B cell (primary cell): ENCODE results near the gene DMRT1. TPM values are rescaled to one million over a fixed set of nuclear protein-coding genes. Genes with fewer than 3 reads are reported as not detected.

Experiments used
- ATAC-seq: fragments of 200-7000 bp; cut with Tn5 transposase; one replicate; pipeline ENCODE4 v1.10.0; 2021; ENCODE audit warnings: low read depth, mild to moderate bottlenecking, moderate number of reproducible peaks, moderate library complexity
- CTCF ChIA-PET: fragments of 350-600 bp; sonication (Branson Sonifier 250); formaldehyde crosslinking; loops from one replicate; lab custom pipeline; 2021; ENCODE audit warnings: antibody characterized with exemption, inconsistent platforms; lab: Charles Lee
- POLR2A ChIA-PET: fragments of 350-600 bp; sonication (Branson Sonifier 250); formaldehyde crosslinking; loops from one replicate; lab custom pipeline; 2021; ENCODE audit warnings: antibody characterized with exemption; lab: Charles Lee
- DNase-seq: peaks from one replicate; pipeline ENCODE4 v3.0.0; 2013
- H2AFZ ChIP-seq: 2 replicates; pipeline ENCODE4 v1.6.1; 2012; ENCODE audit warnings: mild to moderate bottlenecking, low read depth, low read length; ENCODE audit not compliant: insufficient read depth, poor library complexity, severe bottlenecking
- H3K27ac ChIP-seq, 2 donors: 1 replicate in 1 of 2; 2 replicates in 1 of 2; pipeline ENCODE4 v1.5.1; 2012 to 2013; ENCODE audit warnings: low read length in 2 of 2, mild to moderate bottlenecking in 2 of 2, moderate library complexity in 1 of 2
- H3K27me3 ChIP-seq, 4 experiments: fragments of 200-600 bp in 1 of 4; sonication (generic) in 1 of 4; replicated peaks in 1 of 4; 1 replicate in 2 of 4; 2 replicates in 2 of 4; pipeline versions ENCODE4 v1.6.1 to v1.7.0; 2013 to 2016; ENCODE audit warnings: low read length in 3 of 4, mild to moderate bottlenecking in 2 of 4, mixed read lengths in 1 of 4, moderate library complexity in 1 of 4; ENCODE audit not compliant: insufficient read depth in 4 of 4, control insufficient read depth in 3 of 4; ENCODE audit errors: control extremely low read depth in 1 of 4
- H3K36me3 ChIP-seq, 2 experiments: replicated peaks in 1 of 2; 1 replicate in 1 of 2; 2 replicates in 1 of 2; pipeline versions ENCODE4 v1.6.1 to v1.7.1; 2013; ENCODE audit warnings: low read length in 1 of 2; ENCODE audit not compliant: insufficient read depth in 2 of 2, control insufficient read depth in 1 of 2; ENCODE audit errors: control extremely low read depth in 1 of 2, extremely low read depth in 1 of 2
- H3K4me1 ChIP-seq, 2 donors: fragments of 200-600 bp in 1 of 2; sonication (generic) in 1 of 2; 1 replicate in 1 of 2; 2 replicates in 1 of 2; pipeline versions ENCODE4 v1.5.1 to v1.6.1; 2013 to 2017; ENCODE audit warnings: low read length in 2 of 2; ENCODE audit not compliant: control insufficient read depth in 2 of 2, insufficient read depth in 2 of 2
- H3K4me2 ChIP-seq: replicated peaks from 2 replicates; pipeline ENCODE3; 2012; ENCODE audit warnings: mild to moderate bottlenecking, low read depth, low read length; ENCODE audit not compliant: poor library complexity, severe bottlenecking
- H3K4me3 ChIP-seq, 5 experiments: fragments of 200-600 bp in 1 of 5; sonication (generic) in 1 of 5; 1 replicate in 3 of 5; 2 replicates in 2 of 5; pipeline versions ENCODE4 v1.5.1 to v1.7.0; 2011 to 2016; ENCODE audit warnings: low read length in 4 of 5, mild to moderate bottlenecking in 4 of 5, low read depth in 2 of 5, control low read depth in 1 of 5, moderate library complexity in 1 of 5; ENCODE audit not compliant: insufficient read depth in 1 of 5; ENCODE audit errors: control extremely low read depth in 1 of 5, extremely low read depth in 1 of 5
- H3K79me2 ChIP-seq: fragments of 200-600 bp; sonication (generic); one replicate; pipeline ENCODE4 v1.6.0; 2016; ENCODE audit warnings: low read length; ENCODE audit not compliant: control insufficient read depth, insufficient read depth
- H3K9ac ChIP-seq: fragments of 200-600 bp; sonication (generic); 2 replicates; pipeline ENCODE4 v1.6.1; 2017; ENCODE audit warnings: mild to moderate bottlenecking, low read length, moderate library complexity
- H3K9me3 ChIP-seq, 3 donors: one replicate each; pipeline versions ENCODE4 v1.6.1 to v1.7.1; 2013; ENCODE audit warnings: low read length in 2 of 3; ENCODE audit not compliant: control insufficient read depth in 2 of 3, insufficient read depth in 1 of 3; ENCODE audit errors: control extremely low read depth in 1 of 3
- H4K20me1 ChIP-seq: 2 replicates; pipeline ENCODE4 v1.6.0; 2012; ENCODE audit warnings: mild to moderate bottlenecking, low read length; ENCODE audit not compliant: insufficient read depth, control insufficient read depth, poor library complexity, severe bottlenecking
- H3K27ac Mint-ChIP-seq: one replicate; pipeline ENCODE4 v1.8.0; 2021; ENCODE audit warnings: mixed read lengths
- H3K27me3 Mint-ChIP-seq: one replicate; pipeline ENCODE4 v1.8.0; 2021; ENCODE audit warnings: mixed read lengths
- H3K4me1 Mint-ChIP-seq: one replicate; pipeline ENCODE4 v1.8.0; 2021; ENCODE audit warnings: mixed read lengths
- H3K4me3 Mint-ChIP-seq: one replicate; pipeline ENCODE4 v1.8.0; 2021; ENCODE audit warnings: mixed read lengths
- H3K9me3 Mint-ChIP-seq: one replicate; pipeline ENCODE4 v1.8.0; 2022; ENCODE audit warnings: mixed read lengths; ENCODE audit not compliant: insufficient read depth
- EZH2 ChIP-seq: IDR thresholded peaks from 2 replicates; pipeline ENCODE4 v1.6.1; 2012; ENCODE audit warnings: borderline replicate concordance, low read depth, mild to moderate bottlenecking, moderate library complexity, low read length; ENCODE audit not compliant: insufficient read depth, poor library complexity, severe bottlenecking
- WGBS: methylation state at CpG from one replicate; pipeline ENCODE4 v1.1.5; 2013; ENCODE audit warnings: missing lambda C conversion rate; ENCODE audit not compliant: insufficient coverage; 5-methylcytosine and 5-hydroxymethylcytosine counted together
- intact Hi-C: fragments of 100-400 bp; cut with micrococcal nuclease; formaldehyde crosslinking; loops from one replicate; pipeline ENCODE4 v1.10.0; 2022
- polyA plus RNA-seq: library from polyadenylated mRNA; depleted of rRNA; stranded (reverse); fragments of >200 nt; gene quantifications from 2 replicates; pipeline ENCODE4 v1.2.3, GENCODE V29; 2012
- total RNA-seq, 2 donors: library from RNA; stranded (reverse); fragments of 120-200 nt in 1 of 2; gene quantifications; 1 replicate in 1 of 2; 2 replicates in 1 of 2; pipeline versions ENCODE4 v1.2.3 to v1.2.4, GENCODE V29; 2013 to 2022
- TF ChIP-seq, protein P1 (sequence below): fragments of 200-600 bp; IDR thresholded peaks from one replicate; pipeline ENCODE4 v1.8.0; 2022; ENCODE audit warnings: antibody characterized with exemption, mild to moderate bottlenecking

The DMRT1 gene
- total and polyA plus RNA-seq, 2 donors (not counting 1 experiment from before 2014, with no cell fraction given) = not detected

- no peak for TF ChIP-seq EZH2
- TF ChIP-seq, protein P1, sequence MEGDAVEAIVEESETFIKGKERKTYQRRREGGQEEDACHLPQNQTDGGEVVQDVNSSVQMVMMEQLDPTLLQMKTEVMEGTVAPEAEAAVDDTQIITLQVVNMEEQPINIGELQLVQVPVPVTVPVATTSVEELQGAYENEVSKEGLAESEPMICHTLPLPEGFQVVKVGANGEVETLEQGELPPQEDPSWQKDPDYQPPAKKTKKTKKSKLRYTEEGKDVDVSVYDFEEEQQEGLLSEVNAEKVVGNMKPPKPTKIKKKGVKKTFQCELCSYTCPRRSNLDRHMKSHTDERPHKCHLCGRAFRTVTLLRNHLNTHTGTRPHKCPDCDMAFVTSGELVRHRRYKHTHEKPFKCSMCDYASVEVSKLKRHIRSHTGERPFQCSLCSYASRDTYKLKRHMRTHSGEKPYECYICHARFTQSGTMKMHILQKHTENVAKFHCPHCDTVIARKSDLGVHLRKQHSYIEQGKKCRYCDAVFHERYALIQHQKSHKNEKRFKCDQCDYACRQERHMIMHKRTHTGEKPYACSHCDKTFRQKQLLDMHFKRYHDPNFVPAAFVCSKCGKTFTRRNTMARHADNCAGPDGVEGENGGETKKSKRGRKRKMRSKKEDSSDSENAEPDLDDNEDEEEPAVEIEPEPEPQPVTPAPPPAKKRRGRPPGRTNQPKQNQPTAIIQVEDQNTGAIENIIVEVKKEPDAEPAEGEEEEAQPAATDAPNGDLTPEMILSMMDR = no peak
- no peaks in the 10 kb centered on the region for H3K79me2 ChIP-seq
- H3K27me3 ChIP-seq = peaks cover 0 to 11% (median 3%) of the 10 kb centered on the region in 4 experiments
- H4K20me1 ChIP-seq = no peaks in the 10 kb centered on the region
- H3K27ac ChIP-seq = no peak overlapping the region
- no peaks in the 10 kb centered on the region for H3K4me1 ChIP-seq
- CTCF ChIA-PET = no interaction called here
- DNase-seq (no peak), ATAC-seq (no peak)
- WGBS = 85% methylated on average over 4 of the region's 4 CpGs
- peaks cover 18% of the 10 kb centered on the region for H3K27me3 Mint-ChIP-seq
- POLR2A ChIA-PET = no interaction called here
- H3K9me3 ChIP-seq = no peaks in the 10 kb centered on the region
- H3K9ac ChIP-seq = no peak overlapping the region
- intact Hi-C loops = no loop called here
- H2AFZ ChIP-seq = no peak overlapping the region
- H3K4me1 Mint-ChIP-seq = no peaks in the 10 kb centered on the region
- H3K9me3 Mint-ChIP-seq = no peaks in the 10 kb centered on the region
- H3K4me2 ChIP-seq = no peak overlapping the region
- H3K27ac Mint-ChIP-seq = no peak overlapping the region
- H3K4me3 Mint-ChIP-seq = no peak overlapping the region
- H3K36me3 ChIP-seq = no peaks in the 10 kb centered on the region
- H3K4me3 ChIP-seq = no peak overlapping the region
Measured at GRCh38 chr9:922171-922570, 80.7 kb downstream of the DMRT1 start.

DNA sequence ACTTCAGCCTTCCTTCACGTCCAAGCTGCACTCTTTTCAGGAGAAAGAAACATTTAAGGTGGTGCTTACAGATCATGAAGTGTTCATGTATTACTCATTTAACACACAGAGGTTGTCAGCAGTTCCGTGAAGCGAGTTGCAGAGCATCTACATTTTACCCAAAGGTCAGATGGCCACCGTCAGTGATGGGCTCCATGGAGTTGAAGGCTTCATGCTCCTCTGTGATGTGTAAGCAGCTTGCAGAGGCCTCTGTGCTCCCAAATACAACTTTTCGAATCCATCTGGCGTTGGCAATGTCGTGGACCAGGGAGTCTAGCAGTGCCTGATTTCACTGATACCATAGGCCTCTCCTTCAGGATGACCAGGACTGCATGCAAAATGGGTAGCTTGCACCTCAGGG lies 81.2 kb downstream of the DMRT1 start:
- Histone ChIP-seq H3K9me3 (no peaks in the 10 kb centered on the region), H3K4me1 (no peaks in the 10 kb centered on the region), H4K20me1 (no peaks in the 10 kb centered on the region), H3K4me3 (no peak overlapping the region), H3K4me2 (no peak overlapping the region), H2AFZ (no peak overlapping the region), H3K36me3 (no peaks in the 10 kb centered on the region), H3K9ac (no peak overlapping the region), H3K79me2 (no peaks in the 10 kb centered on the region), H3K27me3 (peaks cover 0 to 7% (median 3%) of the 10 kb centered on the region in 4 experiments), H3K27ac (no peak overlapping the region)
- ATAC-seq (no peak), DNase-seq (no peak)
- intact Hi-C loops = no loop called here
- POLR2A ChIA-PET = no interaction called here
- TF ChIP-seq, protein P1 = no peak
- no peak for TF ChIP-seq EZH2
- H3K9me3 Mint-ChIP-seq = no peaks in the 10 kb centered on the region
- CTCF ChIA-PET = no interaction called here
- no peaks in the 10 kb centered on the region for H3K4me1 Mint-ChIP-seq
- 87% methylated on average over 6 of the region's 7 CpGs for WGBS
- H3K27me3 Mint-ChIP-seq = peaks cover 18% of the 10 kb centered on the region
- no peak overlapping the region for H3K27ac Mint-ChIP-seq
- H3K4me3 Mint-ChIP-seq = no peak overlapping the region
